CD4-positive, alpha-beta memory T cell (primary cell): Measurements from ENCODE around the gene AGPAT4. TPM values are rescaled to one million over a fixed set of nuclear protein-coding genes. Genes with fewer than 3 reads are reported as not detected.

Experiments used
- CTCF ChIA-PET: fragments of 350-600 bp; sonication (Branson Sonifier 250); formaldehyde crosslinking; loops from one replicate; lab custom pipeline; 2021; ENCODE audit warnings: inconsistent platforms; ENCODE audit not compliant: partially characterized antibody; lab: Charles Lee
- POLR2A ChIA-PET: fragments of 350-600 bp; sonication (Branson Sonifier 250); formaldehyde crosslinking; loops from one replicate; lab custom pipeline; 2021; ENCODE audit not compliant: partially characterized antibody; lab: Charles Lee
- DNase-seq, 5 donors: peaks; one replicate each; pipeline versions ENCODE4 v3.0.0 to v3.0.0-alpha.2; 2020 to 2022; ENCODE audit warnings: mixed read lengths in 1 of 5
- H3K27ac ChIP-seq: one replicate; pipeline ENCODE4 v1.7.0; 2013; ENCODE audit warnings: low read depth, low read length
- H3K27me3 ChIP-seq: 2 replicates; pipeline ENCODE4 v1.7.0; 2013; ENCODE audit warnings: mild to moderate bottlenecking, low read length, moderate library complexity; ENCODE audit not compliant: insufficient read depth
- H3K36me3 ChIP-seq: 2 replicates; pipeline ENCODE4 v1.7.0; 2013; ENCODE audit warnings: mild to moderate bottlenecking, low read length, moderate library complexity; ENCODE audit not compliant: insufficient read depth
- H3K4me1 ChIP-seq: 2 replicates; pipeline ENCODE4 v1.7.0; 2013; ENCODE audit warnings: mild to moderate bottlenecking, low read length, moderate library complexity; ENCODE audit not compliant: insufficient read depth
- H3K4me3 ChIP-seq, 2 donors: one replicate each; pipeline ENCODE4 v1.7.0; 2013; ENCODE audit warnings: low read length in 2 of 2, mild to moderate bottlenecking in 1 of 2
- H3K9me3 ChIP-seq, 2 donors: one replicate each; pipeline ENCODE4 v1.7.0; 2013; ENCODE audit warnings: low read length in 2 of 2, control low read depth in 1 of 2; ENCODE audit not compliant: control insufficient read depth in 1 of 2
- H3K27ac Mint-ChIP-seq, 7 donors: one replicate each; pipeline ENCODE4 v1.8.0; 2020 to 2021; ENCODE audit warnings: mixed read lengths in 7 of 7, mild to moderate bottlenecking in 6 of 7, inconsistent platforms in 3 of 7, moderate library complexity in 3 of 7
- H3K27me3 Mint-ChIP-seq, 2 donors: one replicate each; pipeline ENCODE4 v1.8.0; 2020 to 2021; ENCODE audit warnings: mixed read lengths in 2 of 2
- H3K36me3 Mint-ChIP-seq, 2 donors: one replicate each; pipeline ENCODE4 v1.8.0; 2020 to 2021; ENCODE audit warnings: mixed read lengths in 2 of 2, inconsistent platforms in 1 of 2, mild to moderate bottlenecking in 1 of 2
- H3K4me1 Mint-ChIP-seq, 4 donors: one replicate each; pipeline ENCODE4 v1.8.0; 2020 to 2021; ENCODE audit warnings: mixed read lengths in 4 of 4, mild to moderate bottlenecking in 1 of 4
- H3K4me3 Mint-ChIP-seq, 8 donors: one replicate each; pipeline ENCODE4 v1.8.0; 2020 to 2021; ENCODE audit warnings: mixed read lengths in 8 of 8, mild to moderate bottlenecking in 7 of 8, moderate library complexity in 6 of 8, inconsistent platforms in 3 of 8
- H3K9me3 Mint-ChIP-seq, 8 donors: one replicate each; pipeline ENCODE4 v1.8.0; 2020 to 2021; ENCODE audit warnings: mixed read lengths in 8 of 8, mild to moderate bottlenecking in 5 of 8, inconsistent platforms in 3 of 8, moderate library complexity in 1 of 8
- intact Hi-C: fragments of 100-400 bp; cut with micrococcal nuclease; formaldehyde crosslinking; loops from one replicate; pipeline ENCODE4 v1.15.1; 2023
- polyA plus RNA-seq, 2 donors: library from polyadenylated mRNA; unstranded; fragments of 300-500 nt; fragmentation: Illumina TruSeq; gene quantifications; one replicate each; pipeline ENCODE4 v1.2.3, GENCODE V29; 2021
- total RNA-seq, 2 experiments: library from RNA; stranded (reverse); gene quantifications; one replicate each; pipeline ENCODE4 v1.2.3, GENCODE V29; 2021

The AGPAT4 gene
- total and polyA plus RNA-seq, 4 experiments from 2014 or later = 3.6 to 6.9 (median 4.1) TPM

DNA sequence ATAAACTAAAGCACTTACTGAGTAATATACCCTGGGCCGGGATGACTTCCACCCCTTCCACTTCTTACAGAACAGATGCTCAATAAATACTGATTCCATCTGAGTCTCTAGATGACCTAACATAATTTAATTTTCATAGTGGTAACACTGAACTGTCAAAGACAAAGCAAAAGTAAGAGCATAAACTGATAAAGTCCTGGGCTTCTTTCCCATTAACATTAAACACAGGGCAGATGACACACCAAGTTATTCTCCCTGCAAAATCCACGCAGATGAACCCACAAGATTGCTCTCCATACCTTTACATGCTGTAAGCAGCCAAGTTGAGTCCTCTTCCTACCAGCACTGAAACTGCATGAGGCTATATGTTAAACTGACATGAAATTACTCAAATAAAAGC lies 27.1 kb downstream of the AGPAT4 start:
- CTCF ChIA-PET = interaction anchor here (0.7 kb wide), 1 partner anchor 126 kb away, joined by 3 read pairs; no protein-coding TSS in a partner anchor
- H3K27me3 Mint-ChIP-seq = no peaks in the 10 kb centered on the region
- H3K4me1 Mint-ChIP-seq = peaks cover 0 to 19% (median 9%) of the 10 kb centered on the region in 4 donors

DNA sequence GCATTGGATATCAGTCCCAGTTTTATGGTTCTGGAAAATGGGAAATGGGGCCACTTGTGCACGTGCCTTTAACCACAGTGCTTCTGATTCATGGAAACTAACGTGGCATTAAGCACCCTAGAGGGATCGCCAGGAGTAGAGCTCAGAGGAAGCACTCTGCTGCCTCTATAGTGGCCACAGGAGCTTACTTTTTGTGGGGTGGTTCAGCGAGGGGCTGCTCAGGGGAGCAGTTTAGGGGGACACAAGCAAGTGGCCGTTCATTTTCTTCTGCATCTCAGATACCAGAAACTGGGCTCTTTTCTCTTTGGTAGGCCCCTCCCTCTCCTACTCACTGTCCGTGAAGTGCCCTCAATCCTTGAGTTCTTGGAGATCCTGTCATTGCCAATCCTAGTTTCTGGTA lies 28.5 kb downstream of the AGPAT4 start:
- H3K4me1 Mint-ChIP-seq = peaks cover 0 to 19% (median 11%) of the 10 kb centered on the region in 4 donors
- no peaks in the 10 kb centered on the region for H3K36me3 ChIP-seq
- H3K4me3 ChIP-seq = no peak overlapping the region
- H3K4me1 ChIP-seq = no peaks in the 10 kb centered on the region
- ChIA-PET POLR2A (no interaction called here), CTCF (no interaction called here)
- H3K4me3 Mint-ChIP-seq = no peak overlapping the region
- H3K27me3 Mint-ChIP-seq = no peaks in the 10 kb centered on the region
- no peak overlapping the region for H3K27ac ChIP-seq
- intact Hi-C loops = no loop called here
- H3K36me3 Mint-ChIP-seq = peaks cover 6 to 27% of the 10 kb centered on the region in 2 donors
- DNase-seq = no peak
- H3K9me3 Mint-ChIP-seq = no peaks in the 10 kb centered on the region
- no peak overlapping the region for H3K27ac Mint-ChIP-seq
- H3K27me3 ChIP-seq = no peaks in the 10 kb centered on the region
- H3K9me3 ChIP-seq = no peaks in the 10 kb centered on the region

More for the DNA sequence above, 27.1 kb downstream of the AGPAT4 start:
- Mint-ChIP-seq H3K9me3 (no peaks in the 10 kb centered on the region), H3K36me3 (peaks cover 6 to 27% of the 10 kb centered on the region in 2 donors), H3K4me3 (no peak overlapping the region), H3K27ac (no peak overlapping the region)
- H3K4me1 ChIP-seq = no peaks in the 10 kb centered on the region
- DNase-seq = no peak
- no peaks in the 10 kb centered on the region for H3K27me3 ChIP-seq
- no peak overlapping the region for H3K27ac ChIP-seq
- H3K4me3 ChIP-seq = no peak overlapping the region
- intact Hi-C loops = no loop called here
- no peaks in the 10 kb centered on the region for H3K36me3 ChIP-seq
- H3K9me3 ChIP-seq = no peaks in the 10 kb centered on the region
- POLR2A ChIA-PET = no interaction called here

DNA sequence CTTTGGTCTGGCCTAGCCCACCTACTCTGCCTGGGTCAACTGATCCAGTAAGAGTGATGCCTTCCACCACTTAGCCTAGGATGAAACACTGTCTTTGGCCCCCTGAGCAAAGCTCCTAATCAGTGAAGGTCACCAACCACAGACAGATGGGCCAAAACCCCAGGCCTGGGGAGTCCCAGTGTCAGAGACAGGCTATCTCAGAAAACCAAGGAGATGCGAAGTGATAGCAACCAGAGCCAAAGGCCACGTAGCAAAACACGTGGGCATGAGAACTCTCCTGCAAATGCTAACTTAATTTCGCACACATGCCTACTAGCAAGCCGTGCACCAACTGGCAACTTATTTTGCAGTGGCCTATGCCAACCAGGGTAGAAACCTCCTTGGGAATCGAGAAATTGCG lies 29.1 kb downstream of the AGPAT4 start:
- ChIA-PET CTCF (interaction anchor here (0.5 kb wide), 1 partner anchor 50 kb away, joined by 3 read pairs; no protein-coding TSS in a partner anchor), POLR2A (no interaction called here)
- Histone ChIP-seq H3K4me1 (no peaks in the 10 kb centered on the region), H3K4me3 (no peak overlapping the region), H3K9me3 (no peaks in the 10 kb centered on the region), H3K27me3 (no peaks in the 10 kb centered on the region), H3K36me3 (no peaks in the 10 kb centered on the region), H3K27ac (no peak overlapping the region)
- no peaks in the 10 kb centered on the region for H3K9me3 Mint-ChIP-seq
- H3K36me3 Mint-ChIP-seq = peaks cover 6 to 27% of the 10 kb centered on the region in 2 donors
- H3K27me3 Mint-ChIP-seq = no peaks in the 10 kb centered on the region
- peaks cover 0 to 19% (median 10%) of the 10 kb centered on the region in 4 donors for H3K4me1 Mint-ChIP-seq
- intact Hi-C loops = no loop called here
- H3K4me3 Mint-ChIP-seq = no peak overlapping the region
- no peak for DNase-seq
- H3K27ac Mint-ChIP-seq = no peak overlapping the region

DNA sequence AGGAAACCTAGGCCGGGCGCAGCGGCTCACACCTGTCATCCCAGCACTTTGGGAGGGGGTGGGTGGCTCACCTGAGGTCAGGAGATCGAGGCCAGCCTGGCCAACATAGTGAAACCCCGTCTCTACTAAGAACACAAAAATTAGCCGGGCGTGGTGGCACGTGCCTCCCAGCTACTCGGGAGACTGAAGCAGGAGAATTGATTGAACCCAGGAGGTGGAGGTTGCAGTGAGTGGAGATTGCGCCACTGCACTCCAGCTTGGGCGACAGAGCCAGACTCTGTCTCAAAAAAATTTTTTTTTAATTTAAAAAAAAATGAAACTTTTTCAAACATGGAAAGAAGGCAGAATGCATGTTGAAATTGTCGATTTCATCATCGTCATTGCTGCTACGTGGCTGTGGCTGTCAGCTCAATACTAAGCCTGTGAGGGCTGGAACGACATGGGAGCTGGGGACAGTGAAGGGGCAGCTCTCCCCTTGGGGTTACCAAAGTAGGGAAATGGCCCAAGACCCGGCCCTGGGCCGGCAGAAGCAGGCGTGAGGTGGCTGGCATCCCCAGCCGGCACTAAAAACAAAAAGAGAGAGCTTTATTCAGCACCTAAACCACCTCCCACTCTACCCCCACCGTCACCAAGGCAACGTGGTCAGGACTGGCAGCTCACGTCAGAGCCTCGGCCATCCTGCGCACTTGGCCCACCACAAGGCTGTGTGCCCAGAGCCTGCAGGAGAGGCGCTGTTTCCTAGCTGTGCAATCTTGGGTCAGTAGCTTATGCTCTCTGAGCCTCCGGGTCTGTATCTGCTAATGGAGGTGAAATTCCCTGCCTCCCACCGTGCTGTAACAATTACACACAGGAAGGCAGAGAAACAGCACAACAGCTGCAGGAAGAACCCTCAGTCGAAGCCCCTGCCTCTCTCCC lies 30.8 kb downstream of the AGPAT4 start:
- ChIA-PET POLR2A (no interaction called here), CTCF (interaction anchor here (1.0 kb wide), 1 partner anchor 12 kb away, joined by 3 read pairs; no protein-coding TSS in a partner anchor)
- Mint-ChIP-seq H3K27me3 (no peaks in the 10 kb centered on the region), H3K27ac (peak overlapping the region in 4 of 7 donors; percentile 7 to 83 (median 45)), H3K9me3 (no peaks in the 10 kb centered on the region), H3K36me3 (peaks cover 6 to 36% of the 10 kb centered on the region in 2 donors), H3K4me1 (peaks cover 0 to 12% (median 8%) of the 10 kb centered on the region in 4 donors), H3K4me3 (no peak overlapping the region)
- Histone ChIP-seq H3K36me3 (no peaks in the 10 kb centered on the region), H3K27ac (no peak overlapping the region), H3K9me3 (no peaks in the 10 kb centered on the region), H3K4me3 (no peak overlapping the region), H3K4me1 (no peaks in the 10 kb centered on the region), H3K27me3 (no peaks in the 10 kb centered on the region)
- peak in 3 of 5 donors; percentile 11 to 39 (median 14) for DNase-seq
- intact Hi-C loops = no loop called here

DNA sequence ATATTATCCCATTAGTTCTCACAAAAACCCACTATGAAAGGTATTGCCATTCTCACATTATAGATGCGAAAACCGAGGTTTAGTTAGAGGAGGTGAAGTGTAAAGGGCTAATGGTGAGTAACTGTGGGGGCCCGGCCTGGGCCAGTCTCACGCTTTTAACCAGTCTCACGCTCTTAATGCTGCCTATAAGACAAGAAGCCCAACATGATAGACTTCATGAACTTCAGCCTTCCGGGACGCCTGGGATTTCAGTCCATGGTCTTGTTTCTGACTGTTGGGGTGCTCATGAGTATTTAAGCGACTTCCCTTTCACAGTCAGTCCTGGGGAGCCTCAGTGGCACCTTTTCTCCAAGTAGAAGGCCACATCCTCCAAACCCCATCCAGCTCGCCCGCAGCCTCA lies 31.7 kb downstream of the AGPAT4 start:
- Histone ChIP-seq H3K4me3 (no peak overlapping the region), H3K9me3 (no peaks in the 10 kb centered on the region), H3K4me1 (no peaks in the 10 kb centered on the region), H3K27ac (no peak overlapping the region), H3K27me3 (no peaks in the 10 kb centered on the region), H3K36me3 (no peaks in the 10 kb centered on the region)
- H3K4me1 Mint-ChIP-seq = peaks cover 0 to 12% (median 7%) of the 10 kb centered on the region in 4 donors
- intact Hi-C loops = no loop called here
- H3K9me3 Mint-ChIP-seq = no peaks in the 10 kb centered on the region
- CTCF ChIA-PET = no interaction called here
- H3K36me3 Mint-ChIP-seq = peaks cover 6 to 38% of the 10 kb centered on the region in 2 donors
- H3K27me3 Mint-ChIP-seq = no peaks in the 10 kb centered on the region
- no peak for DNase-seq
- H3K27ac Mint-ChIP-seq = no peak overlapping the region
- POLR2A ChIA-PET = no interaction called here
- H3K4me3 Mint-ChIP-seq = no peak overlapping the region

DNA sequence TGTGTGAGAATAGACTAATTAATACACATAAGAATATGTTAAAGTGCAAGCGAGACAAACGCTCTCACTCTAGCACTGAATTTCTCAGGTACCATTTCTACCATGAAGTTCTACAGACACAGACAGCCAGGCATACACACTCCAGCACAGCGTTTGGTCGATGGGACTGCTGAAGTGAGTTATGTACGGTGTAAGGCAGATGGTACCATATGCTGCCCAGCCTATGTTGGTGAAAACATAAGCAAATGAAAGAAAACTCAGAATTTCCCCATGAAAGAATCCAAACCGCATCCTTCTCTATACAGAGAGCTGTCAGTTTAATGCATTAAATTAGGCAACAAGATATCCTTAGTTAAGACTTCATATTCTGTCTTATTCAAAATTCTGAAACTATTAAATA lies 34.9 kb downstream of the AGPAT4 start:
- no peaks in the 10 kb centered on the region for H3K9me3 ChIP-seq
- H3K27me3 ChIP-seq = no peaks in the 10 kb centered on the region
- Mint-ChIP-seq H3K36me3 (peaks cover 5 to 19% of the 10 kb centered on the region in 2 donors), H3K4me1 (peaks cover 4 to 8% (median 6%) of the 10 kb centered on the region in 4 donors), H3K27ac (no peak overlapping the region), H3K27me3 (no peaks in the 10 kb centered on the region), H3K4me3 (no peak overlapping the region), H3K9me3 (no peaks in the 10 kb centered on the region)
- H3K4me1 ChIP-seq = no peaks in the 10 kb centered on the region
- intact Hi-C loops = no loop called here
- no peak overlapping the region for H3K4me3 ChIP-seq
- no peak overlapping the region for H3K27ac ChIP-seq
- ChIA-PET POLR2A (no interaction called here), CTCF (no interaction called here)
- no peaks in the 10 kb centered on the region for H3K36me3 ChIP-seq
- no peak for DNase-seq

DNA sequence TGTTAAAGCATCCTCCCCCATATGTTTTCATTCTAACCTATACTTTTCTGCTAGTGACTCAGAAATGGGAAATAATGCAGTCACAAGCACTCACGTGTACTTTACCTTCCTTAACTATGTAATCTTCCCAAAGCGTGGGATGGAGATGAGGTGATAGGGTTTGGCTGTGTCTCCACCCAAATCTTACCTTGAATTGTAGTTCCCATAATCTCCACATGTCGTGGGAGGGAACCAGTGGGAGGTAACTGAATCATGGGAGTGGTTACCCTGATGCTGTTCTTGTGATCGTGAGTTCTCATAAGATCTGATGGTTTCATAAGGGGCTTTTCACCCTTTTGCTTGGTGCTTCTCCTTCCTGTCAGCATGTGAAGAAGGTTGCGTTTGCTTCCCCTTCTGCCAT lies 35.4 kb downstream of the AGPAT4 start:
- Mint-ChIP-seq H3K4me1 (peaks cover 1 to 7% (median 4%) of the 10 kb centered on the region in 4 donors), H3K4me3 (no peak overlapping the region), H3K27me3 (no peaks in the 10 kb centered on the region), H3K27ac (peak overlapping the region in 2 of 7 donors; percentile 53 to 57), H3K36me3 (peaks cover 4 to 21% of the 10 kb centered on the region in 2 donors), H3K9me3 (no peaks in the 10 kb centered on the region)
- Histone ChIP-seq H3K27me3 (no peaks in the 10 kb centered on the region), H3K4me3 (no peak overlapping the region), H3K36me3 (no peaks in the 10 kb centered on the region), H3K27ac (no peak overlapping the region), H3K4me1 (no peaks in the 10 kb centered on the region), H3K9me3 (no peaks in the 10 kb centered on the region)
- DNase-seq = no peak
- CTCF ChIA-PET = no interaction called here
- intact Hi-C loops = no loop called here
- POLR2A ChIA-PET = no interaction called here
